Measurements from ENCODE around the gene HSCB. TPM values are rescaled to one million over a fixed set of nuclear protein-coding genes. Genes with fewer than 3 reads are reported as not detected.
A peak's percentile ranks its signal among the peaks of the same experiment; 100 is the strongest.

The HSCB gene
- total RNA-seq, 1 donor from 2014 or later = 13.4 TPM

DNA sequence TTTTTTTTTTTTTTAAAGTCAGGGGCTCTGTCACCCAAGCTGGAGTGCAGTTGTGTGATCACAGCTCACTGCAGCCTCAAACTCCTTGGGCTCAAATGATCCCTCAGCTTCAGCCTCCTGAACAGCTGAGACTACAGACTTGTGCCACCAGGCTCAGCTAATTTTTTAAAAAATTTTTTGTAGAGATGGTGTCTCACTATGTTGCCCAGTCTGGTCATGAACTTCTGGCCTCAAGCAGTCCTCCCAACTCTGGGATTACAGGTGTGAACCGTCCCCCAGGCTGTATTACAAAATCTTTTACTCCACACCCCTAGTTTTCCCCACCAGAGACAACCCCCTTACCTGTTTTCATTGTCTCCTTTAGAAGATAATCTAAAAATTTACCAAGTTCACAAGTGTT is 32.5 kb downstream of the HSCB start:
- Mint-ChIP-seq H3K9me3 (ENCODE audit: unreplicated experiment) (no peaks in the 10 kb centered on the region), H3K27me3 (ENCODE audit: unreplicated experiment) (no peaks in the 10 kb centered on the region), H3K4me1 (ENCODE audit: unreplicated experiment) (peaks cover 20% of the 10 kb centered on the region), H3K36me3 (ENCODE audit: unreplicated experiment) (peaks cover 12% of the 10 kb centered on the region), H3K4me3 (ENCODE audit: unreplicated experiment) (peak overlapping the region; percentile 59), H3K27ac (ENCODE audit: unreplicated experiment) (peak overlapping the region; percentile 4)
- no peak for DNase-seq (ENCODE audit: extremely low spot score, unreplicated experiment)
- TF ChIP-seq, protein P1, sequence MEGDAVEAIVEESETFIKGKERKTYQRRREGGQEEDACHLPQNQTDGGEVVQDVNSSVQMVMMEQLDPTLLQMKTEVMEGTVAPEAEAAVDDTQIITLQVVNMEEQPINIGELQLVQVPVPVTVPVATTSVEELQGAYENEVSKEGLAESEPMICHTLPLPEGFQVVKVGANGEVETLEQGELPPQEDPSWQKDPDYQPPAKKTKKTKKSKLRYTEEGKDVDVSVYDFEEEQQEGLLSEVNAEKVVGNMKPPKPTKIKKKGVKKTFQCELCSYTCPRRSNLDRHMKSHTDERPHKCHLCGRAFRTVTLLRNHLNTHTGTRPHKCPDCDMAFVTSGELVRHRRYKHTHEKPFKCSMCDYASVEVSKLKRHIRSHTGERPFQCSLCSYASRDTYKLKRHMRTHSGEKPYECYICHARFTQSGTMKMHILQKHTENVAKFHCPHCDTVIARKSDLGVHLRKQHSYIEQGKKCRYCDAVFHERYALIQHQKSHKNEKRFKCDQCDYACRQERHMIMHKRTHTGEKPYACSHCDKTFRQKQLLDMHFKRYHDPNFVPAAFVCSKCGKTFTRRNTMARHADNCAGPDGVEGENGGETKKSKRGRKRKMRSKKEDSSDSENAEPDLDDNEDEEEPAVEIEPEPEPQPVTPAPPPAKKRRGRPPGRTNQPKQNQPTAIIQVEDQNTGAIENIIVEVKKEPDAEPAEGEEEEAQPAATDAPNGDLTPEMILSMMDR (IDR thresholded peaks at IDR 0.05) = no peak

GRCh38 chr22:28779833-28780232 is 38.0 kb downstream of the HSCB start:
- Mint-ChIP-seq H3K4me1 (ENCODE audit: unreplicated experiment) (peaks cover 4% of the 10 kb centered on the region), H3K27ac (ENCODE audit: unreplicated experiment) (no peak overlapping the region), H3K9me3 (ENCODE audit: unreplicated experiment) (no peaks in the 10 kb centered on the region), H3K4me3 (ENCODE audit: unreplicated experiment) (no peak overlapping the region), H3K36me3 (ENCODE audit: unreplicated experiment) (peaks cover 18% of the 10 kb centered on the region), H3K27me3 (ENCODE audit: unreplicated experiment) (no peaks in the 10 kb centered on the region)
- TF ChIP-seq, protein P1 (IDR thresholded peaks at IDR 0.05) = no peak
- no peak for DNase-seq (ENCODE audit: extremely low spot score, unreplicated experiment)

- TF ChIP-seq, protein P1 (IDR thresholded peaks at IDR 0.05) = no peak
- no peak overlapping the region for H3K27ac Mint-ChIP-seq (ENCODE audit: unreplicated experiment)
- peaks cover 20% of the 10 kb centered on the region for H3K36me3 Mint-ChIP-seq (ENCODE audit: unreplicated experiment)
- no peak for DNase-seq (ENCODE audit: extremely low spot score, unreplicated experiment)
- H3K4me3 Mint-ChIP-seq (ENCODE audit: unreplicated experiment) = no peak overlapping the region
- H3K9me3 Mint-ChIP-seq (ENCODE audit: unreplicated experiment) = no peaks in the 10 kb centered on the region
- H3K4me1 Mint-ChIP-seq (ENCODE audit: unreplicated experiment) = peaks cover 3% of the 10 kb centered on the region
- no peaks in the 10 kb centered on the region for H3K27me3 Mint-ChIP-seq (ENCODE audit: unreplicated experiment)
These were observed 38.5 kb downstream of the HSCB start for GRCh38 chr22:28780296-28780695.

DNA sequence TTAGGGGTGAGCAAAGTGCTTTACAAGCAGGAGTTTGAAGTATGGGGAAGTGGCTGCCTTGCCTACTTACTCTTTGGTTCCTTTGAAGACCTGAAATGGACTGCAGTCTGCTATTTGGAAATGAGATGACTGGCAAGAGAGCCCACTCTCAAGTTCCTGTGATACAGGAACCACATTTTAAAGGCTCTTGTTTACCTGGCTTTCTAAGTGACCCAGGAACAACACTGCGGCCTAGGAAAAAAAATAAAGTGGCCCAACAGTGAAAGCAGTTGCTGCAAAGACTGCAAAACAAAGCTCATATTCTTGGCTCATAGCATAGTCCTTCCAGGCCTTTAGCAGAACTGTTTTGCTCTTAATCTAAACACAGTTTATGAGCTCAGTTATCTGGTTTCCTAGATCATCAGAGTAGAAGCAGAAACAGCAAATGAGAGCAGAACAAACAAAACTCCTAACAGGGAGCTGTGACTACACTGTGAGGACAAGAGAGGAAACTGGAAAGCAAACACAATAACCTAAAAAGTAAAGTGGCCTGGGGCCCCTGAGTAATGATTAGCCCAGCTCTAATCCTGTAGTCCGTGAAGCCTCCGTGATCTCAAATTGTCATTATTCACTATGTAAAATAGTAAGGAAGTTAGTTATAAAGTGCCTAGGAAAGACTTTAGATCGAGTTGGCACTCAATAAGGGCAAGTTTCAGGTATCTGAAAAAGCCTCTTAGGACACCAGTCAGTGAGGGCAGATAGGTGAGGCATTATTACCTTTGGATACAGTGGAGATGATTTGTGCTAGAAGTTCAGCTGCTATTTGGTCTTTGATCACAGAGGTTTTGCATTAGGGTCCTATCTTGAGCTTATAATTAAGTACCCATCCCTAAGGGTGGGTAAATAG is 42.2 kb downstream of the HSCB start:
- Mint-ChIP-seq H3K27me3 (ENCODE audit: unreplicated experiment) (no peaks in the 10 kb centered on the region), H3K36me3 (ENCODE audit: unreplicated experiment) (peaks cover 41% of the 10 kb centered on the region), H3K9me3 (ENCODE audit: unreplicated experiment) (no peaks in the 10 kb centered on the region), H3K4me1 (ENCODE audit: unreplicated experiment) (peaks cover 7% of the 10 kb centered on the region), H3K4me3 (ENCODE audit: unreplicated experiment) (no peak overlapping the region), H3K27ac (ENCODE audit: unreplicated experiment) (no peak overlapping the region)
- DNase-seq (ENCODE audit: extremely low spot score, unreplicated experiment) = no peak
- TF ChIP-seq, protein P1 (IDR thresholded peaks at IDR 0.05) = no peak

GRCh38 chr22:28788601-28789000 is 46.8 kb downstream of the HSCB start:
- H3K4me1 Mint-ChIP-seq (ENCODE audit: unreplicated experiment) = peaks cover 5% of the 10 kb centered on the region
- no peaks in the 10 kb centered on the region for H3K9me3 Mint-ChIP-seq (ENCODE audit: unreplicated experiment)
- H3K27me3 Mint-ChIP-seq (ENCODE audit: unreplicated experiment) = no peaks in the 10 kb centered on the region
- DNase-seq (ENCODE audit: extremely low spot score, unreplicated experiment) = no peak
- peaks cover 30% of the 10 kb centered on the region for H3K36me3 Mint-ChIP-seq (ENCODE audit: unreplicated experiment)
- no peak overlapping the region for H3K27ac Mint-ChIP-seq (ENCODE audit: unreplicated experiment)
- TF ChIP-seq, protein P1 (IDR thresholded peaks at IDR 0.05) = no peak
- H3K4me3 Mint-ChIP-seq (ENCODE audit: unreplicated experiment) = no peak overlapping the region

Data from osteocyte (in vitro differentiated cells).